Lower leg skin (tissue), 3 donors: ENCODE results near the gene RNF20.

ENCODE experiments used
- CTCF ChIP-seq, 3 donors: fragments of 450-650 bp; IDR thresholded peaks; one replicate each; pipeline ENCODE4 v1.5.1; 2016; ENCODE audit warnings: antibody characterized with exemption in 3 of 3, mild to moderate bottlenecking in 3 of 3, moderate library complexity in 2 of 3
- POLR2A ChIP-seq, 2 donors: fragments of 450-650 bp; IDR thresholded peaks; one replicate each; pipeline ENCODE4 v1.6.1; 2016 to 2017; ENCODE audit warnings: antibody characterized with exemption in 2 of 2, mild to moderate bottlenecking in 1 of 2, moderate library complexity in 1 of 2

- no peak for TF ChIP-seq CTCF (IDR thresholded peaks at IDR 0.05)
- TF ChIP-seq POLR2A (IDR thresholded peaks at IDR 0.05): no peak
Observed at GRCh38 chr9:101572316-101572715, 38.7 kb downstream of the RNF20 start.
